ENCODE results near the gene GOSR1.
A peak's percentile ranks its signal among the peaks of the same experiment; 100 is the strongest.
"Not testable (repeated sequence)": the region's sequence is repeated elsewhere in the genome, so short reads cannot be mapped to it uniquely, and the experiment has no call there.

GOSR1 gene

DNA sequence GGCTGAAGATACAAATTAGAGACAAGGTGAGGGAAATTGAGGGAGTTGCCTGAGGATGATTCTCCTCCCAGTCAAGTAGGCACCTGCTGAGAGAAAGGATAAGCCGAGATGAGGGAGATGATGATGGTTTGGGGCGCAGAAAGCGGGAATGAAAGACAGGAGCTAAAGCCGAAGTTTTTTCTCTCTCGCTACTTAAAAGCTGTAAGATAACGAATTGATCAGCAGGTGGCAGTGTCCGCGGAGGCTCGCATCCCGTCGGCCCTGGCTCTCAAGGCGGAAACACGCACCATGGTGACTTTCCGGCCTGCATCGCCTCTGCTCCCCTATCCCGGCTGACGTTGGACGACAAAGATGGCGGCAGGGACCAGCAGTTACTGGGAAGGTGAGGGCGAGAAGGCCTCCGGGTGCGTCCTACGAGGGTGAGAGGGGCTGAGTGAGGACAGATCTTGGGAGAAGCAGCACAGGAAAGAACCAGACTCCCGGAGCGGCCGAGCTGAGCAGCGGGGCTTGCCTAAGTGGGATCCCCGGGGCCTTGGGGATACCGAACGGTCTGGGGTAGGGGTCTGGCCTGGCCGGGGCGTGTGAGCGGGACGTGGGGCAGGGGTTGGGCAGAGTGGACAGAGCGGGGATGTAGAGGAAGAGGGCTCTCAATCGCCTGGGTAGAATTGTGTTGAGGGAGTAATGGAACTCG, at the start of gene GOSR1:
Gene GOSR1 (plus strand): TSS at position 326 of the 691 bp plus-strand sequence. CDS start 26 bp downstream, at position 352.
- DNase-seq = peak; percentile 96

DNA sequence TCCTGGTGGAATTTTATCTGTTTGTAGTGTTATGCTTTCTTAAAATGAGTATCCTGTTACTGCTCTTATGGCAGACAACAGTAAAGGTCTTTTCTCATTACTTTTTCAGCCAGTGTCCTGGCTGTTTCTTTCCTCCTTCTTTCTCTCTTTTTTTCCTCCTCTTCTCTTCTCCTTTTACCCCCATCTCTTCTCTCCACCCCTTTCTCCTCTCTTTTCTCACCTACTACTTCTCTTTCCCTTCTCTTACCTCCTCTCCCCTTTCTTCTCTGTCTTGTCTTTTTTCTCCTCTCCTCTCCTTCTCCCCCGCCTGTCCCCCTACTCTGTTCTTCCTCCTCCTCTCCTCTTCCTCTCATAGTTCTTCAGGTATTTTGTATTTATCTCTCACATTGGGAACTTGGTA, 49.6 kb upstream of the GOSR1 start:
- DNase-seq = no peak

DNA sequence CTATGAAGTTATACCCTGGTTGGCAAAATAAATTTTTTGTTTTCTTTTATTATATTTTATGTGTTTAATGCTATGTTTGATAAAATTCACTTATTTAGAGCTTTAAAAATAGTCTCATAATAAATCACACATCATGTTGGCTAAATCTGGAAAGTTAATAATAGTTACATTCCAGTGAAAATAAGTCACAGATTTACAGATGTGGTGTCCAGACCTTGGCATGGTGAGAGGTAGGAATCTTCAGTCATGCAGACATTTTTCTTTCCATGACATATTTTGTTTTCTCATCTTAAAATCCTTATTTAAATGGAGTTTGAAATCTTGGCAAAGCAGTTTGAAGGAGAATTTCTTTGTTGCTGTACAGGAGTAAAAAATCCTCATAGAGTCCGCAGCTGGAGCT, 48.1 kb upstream of the GOSR1 start:
- no peak for DNase-seq

DNA sequence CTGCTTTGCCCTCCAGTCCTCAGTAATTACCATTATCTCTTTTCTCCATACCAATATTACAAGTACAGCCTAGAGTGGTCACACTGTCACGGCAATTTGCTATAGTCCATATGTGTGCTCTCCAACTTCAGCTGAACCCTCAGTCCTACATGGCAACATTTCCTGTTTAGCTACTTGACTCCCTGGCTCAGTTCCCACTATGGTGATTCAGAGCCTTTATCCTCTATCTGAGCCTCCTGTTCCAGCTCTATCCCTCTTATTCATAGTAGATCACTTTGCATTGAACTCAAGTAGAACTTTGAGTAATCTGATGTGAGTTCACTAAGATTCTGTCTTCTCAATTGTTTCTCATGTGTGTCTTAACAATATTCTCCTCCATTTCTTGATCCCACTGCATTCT, 43.7 kb upstream of the GOSR1 start:
- no peak for DNase-seq

DNA sequence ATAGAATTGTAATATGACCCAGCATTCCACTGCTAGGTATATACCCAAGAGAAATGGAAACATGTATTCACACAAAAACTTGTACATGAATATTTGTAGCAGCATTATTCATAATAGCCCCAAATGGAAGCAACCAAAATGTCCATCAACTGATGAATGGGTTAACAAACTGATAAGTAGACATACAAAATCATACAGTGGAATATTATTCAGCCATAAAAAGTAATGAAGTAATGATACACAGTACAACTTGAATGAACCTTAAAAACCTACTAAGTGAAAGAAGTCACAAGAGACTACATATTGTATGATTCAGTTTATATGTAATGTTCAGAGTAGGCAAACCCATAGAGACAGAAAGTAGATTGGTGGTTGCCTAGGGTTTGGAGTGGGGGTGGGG, 40.5 kb upstream of the GOSR1 start:
- DNase-seq = no peak

DNA sequence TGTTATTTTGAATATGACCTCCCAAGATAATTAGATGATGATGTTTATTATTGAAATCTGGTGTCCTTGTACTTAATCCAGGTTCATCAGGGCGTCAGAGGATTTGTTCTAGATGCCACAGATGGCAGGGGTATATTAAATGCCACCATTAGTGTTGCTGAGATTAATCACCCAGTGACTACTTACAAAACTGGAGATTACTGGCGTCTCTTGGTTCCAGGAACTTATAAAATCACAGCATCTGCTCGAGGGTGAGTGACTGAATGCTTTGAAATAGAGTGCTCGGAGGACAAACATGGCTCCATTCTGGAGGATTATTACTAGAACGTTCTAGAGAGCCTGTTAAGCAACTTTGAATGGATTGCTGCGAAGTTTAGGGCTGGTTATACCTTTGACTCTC, 33.5 kb upstream of the GOSR1 start:
- no peak for DNase-seq

DNA sequence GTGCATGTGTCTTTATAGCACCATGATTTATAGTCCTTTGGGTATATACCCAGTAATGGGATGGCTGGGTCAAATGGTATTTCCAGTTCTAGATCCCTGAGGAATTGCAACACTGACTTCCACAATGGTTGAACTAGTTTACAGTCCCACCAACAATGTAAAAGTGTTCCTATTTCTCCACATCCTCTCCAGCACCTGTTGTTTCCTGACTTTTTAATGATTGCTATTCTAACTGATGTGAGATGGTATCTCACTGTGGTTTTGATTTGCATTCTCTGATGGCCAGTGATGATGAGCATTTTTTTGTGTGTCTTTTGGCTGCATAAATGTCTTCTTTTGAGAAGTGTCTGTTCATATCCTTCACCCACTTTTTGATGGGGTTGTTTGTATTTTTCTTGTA, 30.6 kb upstream of the GOSR1 start:
- DNase-seq = not testable (repeated sequence)

DNA sequence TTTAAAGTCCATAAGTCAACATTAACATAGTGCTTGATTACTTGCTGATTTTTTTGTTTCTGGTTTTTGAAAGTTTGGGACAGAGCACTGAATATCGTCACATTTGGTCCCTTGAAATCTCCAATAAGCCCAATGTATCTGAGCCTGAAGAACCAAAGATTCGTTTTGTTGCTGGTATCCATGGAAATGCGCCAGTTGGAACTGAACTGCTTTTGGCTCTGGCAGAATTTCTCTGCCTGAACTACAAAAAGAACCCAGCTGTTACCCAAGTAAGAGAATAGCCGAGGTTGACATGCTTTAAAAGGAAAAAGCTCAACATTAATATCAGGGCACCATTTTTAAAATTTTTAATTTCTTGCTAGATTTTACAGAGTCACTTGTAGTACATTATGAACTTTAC, 27.7 kb upstream of the GOSR1 start:
- no peak for DNase-seq

DNA sequence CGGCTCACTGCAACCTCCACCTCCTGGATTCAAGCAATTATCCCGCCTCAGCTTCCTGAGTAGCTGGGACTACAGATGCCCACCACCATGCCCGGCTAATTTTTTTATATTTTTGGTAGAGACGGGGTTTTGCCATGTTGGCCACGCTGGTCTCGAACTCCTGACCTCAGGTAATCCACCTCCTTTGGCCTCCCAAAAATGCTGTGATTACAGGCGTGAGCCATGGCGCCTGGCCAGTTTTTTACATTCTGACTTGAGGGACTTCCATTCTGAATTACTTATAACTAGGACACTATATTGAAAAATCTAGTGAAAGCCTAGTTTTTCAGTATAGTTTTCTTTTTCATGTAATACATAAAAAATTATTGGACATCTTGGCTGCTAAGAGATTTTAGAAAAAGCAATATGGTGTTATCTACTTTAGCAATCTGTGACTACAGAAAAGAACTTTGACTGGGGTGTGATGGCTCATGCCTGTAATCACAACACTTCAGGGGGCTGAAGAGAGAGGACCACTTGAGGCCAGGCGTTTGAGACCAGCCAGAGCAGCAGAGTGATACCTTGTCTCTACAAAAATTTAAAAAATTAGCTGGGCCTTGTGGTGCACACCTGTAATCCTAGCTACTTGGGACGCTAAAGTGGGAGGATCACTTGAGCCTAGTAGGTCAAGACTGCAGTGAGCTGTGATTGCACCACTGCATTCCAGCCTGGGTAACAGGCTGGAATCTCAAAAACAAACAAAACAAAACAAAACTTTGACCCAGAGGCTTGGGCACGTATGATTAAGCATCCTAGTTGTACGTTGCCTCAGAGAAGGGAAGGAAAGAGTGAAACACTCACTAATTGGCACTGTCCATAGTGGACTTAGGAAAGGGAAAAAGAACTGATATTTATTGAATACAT, 26.8 kb upstream of the GOSR1 start:
- DNase-seq = no peak

DNA sequence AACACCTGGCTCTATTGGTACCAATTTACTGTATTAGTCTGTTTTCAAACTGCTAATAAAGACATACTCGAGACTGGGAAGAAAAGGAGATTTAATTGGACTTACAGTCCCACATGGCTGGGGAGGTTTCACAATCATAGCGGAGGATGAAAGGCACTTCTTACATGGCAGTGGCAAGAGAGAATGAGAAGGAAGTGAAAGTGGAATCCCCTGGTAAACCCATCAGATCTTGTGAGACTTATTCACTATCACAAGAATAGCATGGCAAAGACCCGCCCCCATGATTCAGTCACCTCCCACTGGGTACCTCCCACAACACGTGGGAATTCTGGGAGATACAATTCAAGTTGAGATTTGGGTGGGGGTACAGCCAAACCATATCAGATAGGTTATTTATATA, 22.6 kb upstream of the GOSR1 start:
- no peak for DNase-seq

DNA sequence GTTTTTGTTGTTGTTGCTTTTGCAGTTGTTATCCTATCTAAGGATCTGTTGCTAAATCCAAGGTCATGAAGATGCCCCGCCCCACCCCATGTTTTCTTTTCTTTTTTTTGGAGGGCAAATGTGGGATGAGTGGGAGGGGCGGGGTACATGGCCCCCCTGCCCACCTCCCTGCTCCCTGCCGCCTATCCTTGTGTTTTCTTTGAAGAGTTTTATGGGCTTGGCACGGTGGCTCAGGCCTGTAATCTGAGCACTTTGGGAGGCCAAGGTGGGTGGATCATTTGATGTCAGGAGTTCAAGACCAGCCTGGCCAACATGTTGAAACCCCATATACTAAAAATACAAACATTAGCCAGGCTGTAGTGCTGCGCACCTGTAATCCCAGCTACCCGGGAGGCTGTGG, 18.8 kb upstream of the GOSR1 start:
- DNase-seq = no peak

DNA sequence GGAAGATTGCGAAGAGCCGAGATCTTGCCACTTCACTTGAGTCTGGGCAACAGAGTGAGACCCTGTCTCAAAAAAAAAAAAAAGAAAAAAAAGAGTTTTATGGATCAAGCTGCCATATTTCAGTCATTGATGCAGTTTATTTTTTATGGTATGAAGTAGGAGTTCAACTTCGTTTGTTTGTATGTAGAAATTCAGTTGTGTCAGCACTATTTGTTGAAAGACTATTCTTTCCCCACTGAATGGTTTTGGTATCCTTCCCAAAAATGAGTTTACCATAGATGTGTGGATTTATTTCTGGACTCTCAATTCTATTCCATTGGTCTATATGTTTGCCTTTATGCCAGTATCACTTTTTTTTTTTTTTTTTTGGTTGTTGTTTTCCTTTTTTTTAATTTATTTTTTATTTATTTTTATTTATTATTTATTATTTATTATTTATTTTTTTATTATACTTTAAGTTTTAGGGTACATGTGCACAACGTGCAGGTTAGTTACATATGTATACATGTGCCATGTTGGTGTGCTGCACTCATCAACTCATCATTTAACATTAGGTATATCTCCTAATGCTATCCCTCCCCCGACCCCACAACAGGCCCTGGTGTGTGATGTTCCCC, 18.3 kb upstream of the GOSR1 start:
- DNase-seq = not testable (repeated sequence)

DNA sequence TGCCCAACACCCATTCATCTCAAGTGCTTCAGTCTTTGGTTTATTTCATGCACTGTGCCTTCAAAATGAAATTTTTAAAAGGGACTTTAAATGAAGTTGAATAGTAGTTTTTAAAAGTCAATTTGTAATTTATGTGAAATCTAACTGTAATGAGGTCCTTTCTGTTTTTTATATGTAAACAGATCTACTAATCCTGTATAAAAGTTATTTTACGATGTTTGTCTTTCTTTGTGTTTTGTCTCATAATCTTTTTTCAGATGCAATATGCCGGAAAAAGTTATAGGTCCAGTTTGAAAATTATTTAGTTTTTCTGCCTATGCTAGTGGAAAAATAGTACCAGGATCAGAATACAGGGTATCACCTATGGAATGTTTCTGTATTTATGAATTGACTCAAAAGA, 8.7 kb upstream of the GOSR1 start:
- DNase-seq = no peak

DNA sequence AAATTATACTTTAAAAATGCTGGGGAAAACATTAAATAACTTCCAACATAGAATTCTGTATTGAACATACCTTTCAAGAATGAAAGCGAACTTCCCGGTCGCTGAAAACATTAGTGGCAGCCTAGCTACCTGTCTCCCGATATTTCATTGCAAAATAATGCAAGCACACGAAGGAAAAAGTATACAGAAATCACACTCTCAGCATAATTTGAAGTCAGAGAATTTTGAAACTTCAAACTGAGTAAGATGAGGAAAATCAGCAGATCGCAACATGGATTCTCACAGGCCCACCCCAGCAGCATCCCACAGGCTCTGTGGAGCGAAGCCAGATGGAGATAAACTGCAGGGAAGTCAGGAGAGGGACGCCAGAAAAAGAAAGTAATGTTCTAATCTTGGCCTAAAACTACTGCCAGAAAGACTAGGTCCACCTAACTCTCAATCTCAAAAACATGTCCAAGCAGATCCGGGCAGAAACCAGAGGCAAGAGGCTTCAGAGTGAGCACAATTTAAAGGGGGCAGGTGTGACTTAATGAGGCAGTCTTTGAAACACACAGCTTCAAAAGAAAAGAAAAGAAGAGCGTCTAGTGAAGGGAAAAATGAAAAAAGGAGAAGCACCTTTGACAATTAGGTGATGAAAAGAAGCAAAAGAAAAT, 4.8 kb upstream of the GOSR1 start:
- DNase-seq = no peak

DNA sequence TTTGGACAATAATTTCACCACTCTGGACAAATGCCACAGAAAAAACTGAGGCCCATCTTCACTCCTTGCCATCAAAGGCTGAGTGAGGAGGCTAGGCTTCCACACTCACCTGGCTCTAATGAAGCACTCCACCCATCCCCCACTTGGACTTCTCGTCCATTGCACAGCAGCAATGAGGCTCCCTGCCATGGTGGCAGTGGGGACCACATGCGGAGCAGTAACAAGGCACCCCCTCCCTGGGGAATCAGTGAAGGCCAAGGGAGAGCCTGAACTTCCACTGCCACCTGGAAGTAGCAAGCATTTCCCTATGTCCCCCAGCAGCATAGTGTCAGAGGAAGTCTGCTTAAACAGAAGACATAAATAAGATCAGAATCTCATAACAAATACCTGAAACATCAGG, 2.0 kb upstream of the GOSR1 start:
- DNase-seq = no peak

DNA sequence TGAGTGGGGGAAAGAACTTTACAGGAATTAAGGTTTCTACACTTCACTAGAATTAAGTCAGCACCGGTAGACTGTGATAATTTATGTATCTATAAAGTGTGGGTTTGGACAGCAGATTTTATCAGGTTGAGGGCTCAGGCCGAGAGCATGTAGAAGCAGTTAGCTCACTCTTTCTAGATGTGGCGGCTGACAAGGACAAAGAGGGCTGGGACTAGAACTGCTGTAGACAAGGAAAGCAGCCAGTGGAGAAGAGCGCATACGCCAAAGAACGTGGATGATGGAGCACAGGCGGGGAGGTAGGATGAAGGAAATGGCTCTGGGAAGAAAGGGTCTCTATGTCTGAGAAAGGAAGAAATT, 504 bp upstream of the GOSR1 start:
- peak; percentile 26 for DNase-seq

DNA sequence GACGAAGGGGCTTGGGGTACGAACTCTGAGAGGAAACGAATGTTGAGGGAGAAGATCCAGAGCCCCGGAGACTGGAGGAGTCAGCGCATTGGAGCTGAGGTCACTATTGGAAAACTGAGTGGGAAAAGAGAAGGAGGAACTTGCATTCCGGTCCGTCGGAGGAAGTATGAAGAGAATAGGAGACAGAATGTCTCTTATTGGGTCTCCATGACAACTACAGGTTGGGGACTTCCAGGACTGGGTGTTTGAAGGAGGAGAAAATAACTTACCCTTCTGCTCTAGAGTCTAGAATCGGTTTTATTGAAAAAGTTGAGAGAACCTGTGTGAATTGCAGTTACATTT, 537 bp downstream of the GOSR1 start:
- DNase-seq = no peak

DNA sequence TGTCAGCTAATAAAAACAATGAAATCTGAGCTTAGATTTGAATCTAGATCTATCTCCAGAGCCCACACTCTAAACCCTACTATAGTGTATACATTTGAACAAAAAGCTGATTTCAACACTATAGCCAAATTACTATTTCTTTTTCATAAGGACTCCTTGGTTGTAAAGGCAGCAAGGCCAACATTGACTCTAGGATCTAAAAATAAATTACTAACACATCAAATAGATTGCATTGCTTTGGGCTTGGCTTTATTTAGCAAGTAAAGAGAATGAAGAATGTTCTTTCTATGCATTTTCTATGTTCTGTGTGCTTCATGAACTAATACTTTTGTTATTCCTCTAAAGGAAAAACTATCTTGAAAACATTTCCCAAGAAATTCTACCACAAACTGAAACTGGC, 5.3 kb downstream of the GOSR1 start:
- DNase-seq = no peak

DNA sequence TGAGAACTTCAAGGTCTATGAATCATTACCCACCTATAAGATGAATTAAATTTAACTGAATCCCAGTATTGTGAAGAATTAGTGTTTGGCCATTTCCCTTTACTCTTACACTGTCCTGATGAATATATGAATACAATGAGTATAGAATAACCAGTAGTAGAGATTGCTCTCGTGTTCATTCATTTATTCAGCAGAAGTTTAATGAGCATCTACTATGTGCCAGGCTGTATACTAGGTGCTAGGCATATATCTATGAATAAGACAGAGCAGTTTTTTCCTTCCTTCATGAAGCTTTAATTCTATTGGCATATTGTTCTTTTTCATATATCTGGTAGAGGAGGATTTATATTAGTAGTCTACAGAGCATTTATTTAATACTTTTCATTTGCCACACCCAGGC, 6.0 kb downstream of the GOSR1 start:
- no peak for DNase-seq

DNA sequence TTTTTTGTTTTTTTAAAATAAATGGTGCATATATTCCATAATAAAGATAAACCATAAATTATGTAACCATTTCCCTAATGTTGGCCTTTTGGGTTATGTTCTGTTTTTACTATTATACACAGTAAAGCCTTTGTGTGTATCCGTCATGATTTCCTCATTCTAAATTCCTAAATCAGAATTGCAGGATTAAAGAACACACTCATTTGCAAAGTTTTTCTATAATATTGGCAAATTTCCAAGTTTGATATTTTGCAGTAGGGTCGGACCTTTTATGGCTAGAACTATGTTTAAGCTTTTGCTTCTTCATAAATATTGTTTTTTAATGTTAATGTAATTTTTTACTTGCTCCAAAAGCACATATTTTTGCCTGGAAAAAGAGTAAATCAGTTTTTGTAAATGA, 16.6 kb downstream of the GOSR1 start:
- DNase-seq = no peak

DNA sequence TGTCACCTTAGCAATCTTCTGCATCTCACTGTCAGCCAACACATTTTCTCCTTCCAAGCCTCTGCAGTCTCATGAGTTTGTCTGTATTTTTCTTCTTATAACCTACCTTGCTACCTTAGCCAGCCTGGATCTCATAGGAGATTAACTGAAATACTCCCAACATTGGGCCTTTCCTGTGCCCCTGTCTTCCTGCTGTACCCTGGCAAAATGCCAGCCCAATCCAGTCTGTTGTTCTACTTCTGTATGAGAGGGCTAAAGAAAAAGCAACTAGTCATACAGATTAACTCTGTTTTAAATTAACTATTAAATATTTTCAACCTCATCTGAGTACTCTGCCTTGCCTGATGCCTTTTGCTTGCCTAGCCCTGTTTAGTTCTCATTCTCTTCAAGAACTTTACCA, 18.4 kb downstream of the GOSR1 start:
- no peak for DNase-seq

DNA sequence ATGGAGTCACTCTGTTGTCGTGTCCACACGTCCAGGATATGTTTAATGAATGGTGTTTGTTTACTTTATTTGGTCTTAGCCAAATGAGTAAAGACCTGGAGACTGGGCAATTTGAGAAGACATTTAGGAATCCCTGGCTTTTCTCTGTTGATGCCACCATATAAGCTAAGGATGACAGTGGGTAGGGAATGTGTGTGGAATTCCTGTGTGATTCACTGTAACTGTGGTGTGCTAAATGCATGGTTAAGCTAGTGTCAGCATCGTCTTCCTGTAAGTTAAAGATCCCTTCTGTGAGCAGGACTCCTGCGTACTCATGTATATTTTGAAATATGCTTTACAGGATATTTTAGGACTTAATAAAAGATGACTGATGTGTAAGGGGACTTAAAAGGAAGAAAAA, 26.4 kb downstream of the GOSR1 start:
- DNase-seq = no peak

DNA sequence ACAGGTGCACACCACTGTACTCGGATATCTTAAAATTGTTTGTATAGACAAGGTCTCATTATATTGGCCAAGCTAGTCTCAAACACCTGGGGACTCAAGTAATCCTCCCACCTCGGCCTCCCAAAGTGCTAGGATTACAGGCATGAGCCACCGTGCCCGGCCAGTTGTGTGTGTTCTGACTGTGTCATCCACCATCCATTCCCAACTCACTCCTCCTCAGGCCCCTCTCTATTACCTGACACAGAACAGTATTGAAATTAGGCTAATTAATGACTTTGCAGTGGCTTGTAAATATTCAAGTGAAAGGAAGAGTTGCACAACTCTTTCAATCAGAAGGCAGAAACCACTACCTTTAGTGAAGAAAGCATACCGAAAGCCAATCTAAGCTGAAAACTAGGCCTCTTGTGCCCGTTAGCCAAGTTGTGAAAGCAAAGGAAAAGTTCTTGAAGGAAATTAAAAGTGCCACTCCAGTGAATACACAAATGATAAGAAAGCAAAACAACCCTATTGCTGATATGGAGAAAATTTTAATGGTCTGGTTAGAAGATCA, 28.7 kb downstream of the GOSR1 start:
- DNase-seq = no peak

Measured in activated CD4-positive, alpha-beta T cell treated with anti-CD3 and anti-CD28 coated beads for 48 hours (primary cell).